H1 (cell line): ENCODE results near the gene MYO1D. TPM values are rescaled to one million over a fixed set of nuclear protein-coding genes. Genes with fewer than 3 reads are reported as not detected.

Experiments
- CTCF ChIA-PET: fragments of 300-600 bp; sonication (Branson Sonifier 250); formaldehyde crosslinking; loops from one replicate; lab custom pipeline; 2021; ENCODE audit not compliant: partially characterized antibody; lab: Charles Lee
- POLR2A ChIA-PET: fragments of 300-600 bp; sonication (Branson Sonifier 250); formaldehyde crosslinking; loops from one replicate; lab custom pipeline; 2021; ENCODE audit warnings: inconsistent platforms; ENCODE audit not compliant: partially characterized antibody; lab: Charles Lee
- DNase-seq, 2 experiments: peaks; one replicate each; pipeline versions ENCODE4 v3.0.0 to v3.0.0-alpha.2; 2010 to 2022; ENCODE audit warnings: low spot score in 2 of 2, low read depth in 1 of 2, mixed read lengths in 1 of 2
- FAIRE-seq: peaks from 2 replicates; lab custom pipeline; 2011; peaks lifted over from hg19 to GRCh38; lab: Jason Lieb, UNC
- H2AFZ ChIP-seq: 2 replicates; pipeline ENCODE4 v1.8.1; 2012; ENCODE audit warnings: low read length, inconsistent platforms
- H2AK5ac ChIP-seq: 2 replicates; pipeline ENCODE4 v1.6.1; 2013; ENCODE audit warnings: low read depth, low read length
- H2BK120ac ChIP-seq: replicated peaks from 2 replicates; pipeline ENCODE3; 2013; ENCODE audit warnings: low read depth, low read length, inconsistent platforms
- H2BK12ac ChIP-seq: 2 replicates; pipeline ENCODE4 v1.6.1; 2013; ENCODE audit warnings: low read depth, low read length
- H2BK15ac ChIP-seq: 2 replicates; pipeline ENCODE4 v1.6.1; 2013; ENCODE audit warnings: low read length
- H2BK20ac ChIP-seq: 2 replicates; pipeline ENCODE4 v1.6.1; 2013; ENCODE audit warnings: low read length
- H2BK5ac ChIP-seq: 2 replicates; pipeline ENCODE4 v1.6.1; 2013; ENCODE audit warnings: low read depth, low read length
- H3K14ac ChIP-seq: 2 replicates; pipeline ENCODE4 v1.6.1; 2013; ENCODE audit warnings: inconsistent platforms; ENCODE audit not compliant: insufficient read length
- H3K18ac ChIP-seq: 2 replicates; pipeline ENCODE4 v1.6.1; 2013; ENCODE audit warnings: low read length; ENCODE audit errors: extremely low read depth
- H3K23ac ChIP-seq: 2 replicates; pipeline ENCODE4 v1.6.1; 2013; ENCODE audit warnings: inconsistent platforms; ENCODE audit not compliant: insufficient read length
- H3K23me2 ChIP-seq: 2 replicates; pipeline ENCODE4 v1.6.1; 2013; ENCODE audit warnings: low read depth, low read length
- H3K27ac ChIP-seq: 2 replicates; pipeline ENCODE4 v1.6.1; 2011; ENCODE audit warnings: low read depth, low read length, inconsistent platforms
- H3K27me3 ChIP-seq, 4 experiments: replicated peaks in 1 of 4; 1 replicate in 1 of 4; 2 replicates in 3 of 4; pipeline versions ENCODE4 v1.6.1 to v1.8.1; 2011 to 2013; ENCODE audit warnings: low read length in 3 of 4, mild to moderate bottlenecking in 3 of 4, inconsistent platforms in 2 of 4, mixed read lengths in 2 of 4, moderate library complexity in 1 of 4; ENCODE audit not compliant: control insufficient read depth in 3 of 4, insufficient read depth in 3 of 4; ENCODE audit errors: extremely low read depth in 1 of 4
- H3K36me3 ChIP-seq, 4 experiments: 2 replicates each; pipeline versions ENCODE4 v1.6.1 to v1.8.1; 2011 to 2013; ENCODE audit warnings: mild to moderate bottlenecking in 4 of 4, low read length in 3 of 4, moderate library complexity in 2 of 4, control low read depth in 1 of 4, inconsistent platforms in 1 of 4; ENCODE audit not compliant: insufficient read depth in 4 of 4, control insufficient read depth in 2 of 4
- H3K4ac ChIP-seq: replicated peaks from 2 replicates; pipeline ENCODE3; 2013; ENCODE audit warnings: low read length, low read depth, mixed read lengths, inconsistent platforms; ENCODE audit not compliant: insufficient read length
- H3K4me1 ChIP-seq, 4 experiments: replicated peaks in 1 of 4; 1 replicate in 1 of 4; 2 replicates in 3 of 4; pipeline versions ENCODE4 v1.6.1 to v1.8.1; 2011 to 2013; ENCODE audit warnings: low read length in 3 of 4, inconsistent platforms in 2 of 4, mixed read lengths in 1 of 4; ENCODE audit not compliant: insufficient read depth in 4 of 4, control insufficient read depth in 3 of 4
- H3K4me2 ChIP-seq, 2 experiments: 2 replicates each; pipeline versions ENCODE4 v1.6.1 to v1.8.1; 2011 to 2013; ENCODE audit warnings: low read depth in 2 of 2, low read length in 2 of 2, control low read depth in 1 of 2, inconsistent platforms in 1 of 2, mild to moderate bottlenecking in 1 of 2; ENCODE audit not compliant: insufficient read depth in 1 of 2
- H3K4me3 ChIP-seq, 4 experiments: fragments of 200-600, 300-600 bp in 1 of 4; sonication (generic), shearing (Covaris generic), sonication (Bioruptor Twin) in 1 of 4; 2 replicates each; pipeline versions ENCODE4 v1.5.1 to v1.8.1; 2011 to 2016; ENCODE audit warnings: low read length in 4 of 4, low read depth in 3 of 4, control low read depth in 2 of 4, inconsistent platforms in 2 of 4, mild to moderate bottlenecking in 2 of 4, mixed read lengths in 1 of 4, moderate library complexity in 1 of 4; ENCODE audit not compliant: insufficient read depth in 2 of 4; ENCODE audit errors: extremely low read depth in 1 of 4
- H3K56ac ChIP-seq: replicated peaks from 2 replicates; pipeline ENCODE3; 2013; ENCODE audit warnings: low read depth, mild to moderate bottlenecking, mixed read lengths, low read length, inconsistent platforms; ENCODE audit not compliant: insufficient read length
- H3K79me1 ChIP-seq: 2 replicates; pipeline ENCODE4 v1.6.1; 2013; ENCODE audit warnings: low read depth, low read length, control low read depth
- H3K79me2 ChIP-seq, 2 experiments: 2 replicates each; pipeline versions ENCODE4 v1.6.1 to v1.8.1; 2012 to 2013; ENCODE audit warnings: low read length in 2 of 2, mild to moderate bottlenecking in 2 of 2, inconsistent platforms in 1 of 2; ENCODE audit not compliant: insufficient read depth in 2 of 2, control insufficient read depth in 1 of 2
- H3K9ac ChIP-seq, 4 experiments: replicated peaks in 1 of 4; 1 replicate in 1 of 4; 2 replicates in 3 of 4; pipeline versions ENCODE4 v1.6.1 to v1.8.1; 2011 to 2013; ENCODE audit warnings: low read depth in 3 of 4, low read length in 3 of 4, control low read depth in 2 of 4, mild to moderate bottlenecking in 2 of 4, moderate library complexity in 2 of 4, inconsistent platforms in 1 of 4; ENCODE audit errors: extremely low read depth in 1 of 4
- H3K9me3 ChIP-seq, 2 experiments: 2 replicates each; pipeline versions ENCODE4 v1.6.1 to v1.8.1; 2012 to 2013; ENCODE audit warnings: mild to moderate bottlenecking in 2 of 2, moderate library complexity in 2 of 2, control low read depth in 1 of 2, inconsistent platforms in 1 of 2, low read depth in 1 of 2, low read length in 1 of 2, mixed read lengths in 1 of 2; ENCODE audit not compliant: insufficient read depth in 2 of 2
- H4K20me1 ChIP-seq, 2 experiments: replicated peaks in 1 of 2; 2 replicates each; pipeline versions ENCODE3 to v1.8.1; 2011 to 2013; ENCODE audit warnings: inconsistent platforms in 2 of 2, low read length in 2 of 2, mild to moderate bottlenecking in 1 of 2; ENCODE audit not compliant: insufficient read depth in 2 of 2, control insufficient read depth in 1 of 2
- H4K5ac ChIP-seq: 2 replicates; pipeline ENCODE4 v1.6.1; 2013; ENCODE audit warnings: low read length, low read depth, mixed read lengths, inconsistent platforms; ENCODE audit not compliant: insufficient read length
- H4K8ac ChIP-seq: 2 replicates; pipeline ENCODE4 v1.8.0; 2013; ENCODE audit warnings: mild to moderate bottlenecking, moderate library complexity, low read length, inconsistent platforms; ENCODE audit not compliant: insufficient read depth; ENCODE audit errors: extremely low read depth
- H4K91ac ChIP-seq: replicated peaks from 2 replicates; pipeline ENCODE3; 2013; ENCODE audit warnings: low read length, mixed read lengths, inconsistent platforms; ENCODE audit not compliant: insufficient read length
- BACH1 ChIP-seq: IDR thresholded peaks from 2 replicates; pipeline ENCODE4 v1.6.1; 2012; ENCODE audit warnings: low read length, improper control_type of control experiment
- BCL11A ChIP-seq, 2 experiments: IDR thresholded peaks; one replicate each; pipeline ENCODE4 v1.6.1; 2011; ENCODE audit warnings: low read depth in 2 of 2, low read length in 2 of 2, mild to moderate bottlenecking in 2 of 2
- BRCA1 ChIP-seq: IDR thresholded peaks from 2 replicates; pipeline ENCODE4 v1.6.1; 2012; ENCODE audit warnings: low read depth, low read length, improper control_type of control experiment
- CBX5 ChIP-seq: fragments of 300-800, 300-1000 bp; sonication (generic); IDR thresholded peaks from 2 replicates; pipeline ENCODE4 v1.7.1; 2016; ENCODE audit warnings: antibody characterized with exemption, low read length, low read depth
- KDM5A ChIP-seq: fragments of 200-600 bp; IDR thresholded peaks from 2 replicates; pipeline ENCODE4 v1.7.1; 2012; ENCODE audit warnings: mild to moderate bottlenecking, low read length, inconsistent platforms, mixed read lengths
- TCF12 ChIP-seq: IDR thresholded peaks from 2 replicates; pipeline ENCODE4 v1.6.1; 2011; ENCODE audit warnings: low read depth, mild to moderate bottlenecking, low read length
- WGBS, 2 experiments: shearing (Covaris generic) in 1 of 2; methylation state at CpG; one replicate each; pipeline versions ENCODE4 v1.1.6 to v1.1.7; 2013 to 2015; ENCODE audit warnings: low lambda C conversion rate in 2 of 2, mixed read lengths in 2 of 2, inconsistent platforms in 1 of 2, low coverage in 1 of 2, missing lambda C conversion rate in 1 of 2; ENCODE audit not compliant: insufficient replicate concordance in 2 of 2, insufficient coverage in 1 of 2, insufficient read length in 1 of 2; ENCODE audit errors: extremely low coverage in 1 of 2, missing lambda C conversion rate in 1 of 2; 5-methylcytosine and 5-hydroxymethylcytosine counted together
- polyA plus RNA-seq, 7 experiments: library from polyadenylated mRNA; depleted of rRNA in 3 of 7; stranded (reverse) in 5 of 7; unstranded in 2 of 7; fragments of >200 nt in 5 of 7; fragments of 200-250 nt in 2 of 7; gene quantifications; 1 replicate in 5 of 7; 2 replicates in 1 of 7; 4 replicates in 1 of 7; pipeline versions ENCODE4 v1.2.1 to v1.2.3, GENCODE V29; 2011 to 2013; ENCODE audit warnings: missing spikeins in 2 of 7, mixed read lengths in 2 of 7
- total RNA-seq: library from RNA; stranded (reverse); fragmentation: NEBNext Ultra II Directional; extraction: Animal tissue kit (Norgen Biotek cat#: 25700); gene quantifications from 2 replicates; pipeline ENCODE4 v1.2.1, GENCODE V29; 2021
- TF ChIP-seq, protein P1 (sequence below), 3 experiments: IDR thresholded peaks; 1 replicate in 2 of 3; 2 replicates in 1 of 3; pipeline versions ENCODE4 v1.5.1 to v1.6.1; 2011; ENCODE audit warnings: low read length in 3 of 3, mild to moderate bottlenecking in 3 of 3, inconsistent platforms in 2 of 3, low read depth in 1 of 3, moderate library complexity in 1 of 3; ENCODE audit not compliant: insufficient read depth in 1 of 3; ENCODE audit errors: control extremely low read depth in 1 of 3

The MYO1D gene
- total and polyA plus RNA-seq, 2 of the 8 experiments (the other 6 are each of a cell fraction or from before 2014, with no cell fraction given): 6.5 to 25.4 TPM

DNA sequence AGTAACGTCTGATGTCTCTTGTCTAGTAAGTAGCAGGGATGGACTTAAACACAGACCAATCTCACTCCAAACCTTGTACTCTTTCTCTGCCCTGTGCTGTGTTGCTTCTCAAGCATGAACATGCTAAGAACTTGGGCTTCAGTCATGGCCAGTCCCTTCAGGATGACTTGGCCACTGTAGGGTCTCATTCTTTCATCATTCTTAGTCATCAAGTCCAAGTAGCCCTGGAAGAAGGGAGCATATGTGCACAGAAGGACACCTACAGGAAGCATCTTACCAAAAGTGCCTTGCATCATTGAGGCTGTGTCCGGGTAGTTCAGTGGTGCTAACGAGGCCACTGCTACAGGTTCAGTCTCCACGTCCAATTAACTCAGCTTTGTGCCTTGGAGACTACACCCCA, 309.4 kb downstream of the MYO1D start:
- CTCF ChIA-PET: interaction anchor here (0.6 to 1.2 kb wide), 6 partner anchors 20 to 214 kb away, joined by 3 to 4 read pairs (median 3); no protein-coding TSS in a partner anchor
- Histone ChIP-seq H4K5ac (no peak overlapping the region), H4K20me1 (no peaks in the 10 kb centered on the region), H4K91ac (peak overlapping the region; percentile 25), H3K23me2 (no peaks in the 10 kb centered on the region), H3K23ac (no peak overlapping the region), H2AK5ac (peak overlapping the region; percentile 43; the same call in 1 of the 2 replicates), H3K4me2 (0 out of 4 replicates have a peak overlapping the region, but pooled peaks of 1 of the 2 experiments have one; percentile 8), H3K18ac (no peak overlapping the region), H2BK15ac (peak overlapping the region; percentile 48; the same call in 1 of the 2 replicates), H2BK120ac (no peak overlapping the region), H3K79me2 (no peaks in the 10 kb centered on the region), H2BK20ac (no peak overlapping the region), H3K9ac (no peak overlapping the region), H2BK12ac (peak overlapping the region; percentile 56; the same call in 1 of the 2 replicates), H3K4me1 (0 out of 7 replicates have a peak, but pooled peaks cover 0 to 3% (median 0%) of the 10 kb centered on the region in 4 experiments), H3K27ac (no peak overlapping the region), H3K4ac (no peak overlapping the region), H3K9me3 (no peaks in the 10 kb centered on the region), H4K8ac (no peak overlapping the region), H3K14ac (no peak overlapping the region), H3K27me3 (no peaks in the 10 kb centered on the region), H2BK5ac (peak overlapping the region; percentile 8; the same call in 1 of the 2 replicates), H3K36me3 (no peaks in the 10 kb centered on the region), H3K79me1 (no peaks in the 10 kb centered on the region), H3K4me3 (no peak overlapping the region), H2AFZ (no peak overlapping the region), H3K56ac (no peak overlapping the region)
- TF ChIP-seq BRCA1: no peak
- no peak for TF ChIP-seq TCF12
- TF ChIP-seq KDM5A: no peak
- TF ChIP-seq CBX5: no peak
- TF ChIP-seq BCL11A (IDR thresholded peaks at IDR 0.05; ENCODE audit: low read depth in 2 of 2, low read length in 2 of 2): no peak
- TF ChIP-seq, protein P1, sequence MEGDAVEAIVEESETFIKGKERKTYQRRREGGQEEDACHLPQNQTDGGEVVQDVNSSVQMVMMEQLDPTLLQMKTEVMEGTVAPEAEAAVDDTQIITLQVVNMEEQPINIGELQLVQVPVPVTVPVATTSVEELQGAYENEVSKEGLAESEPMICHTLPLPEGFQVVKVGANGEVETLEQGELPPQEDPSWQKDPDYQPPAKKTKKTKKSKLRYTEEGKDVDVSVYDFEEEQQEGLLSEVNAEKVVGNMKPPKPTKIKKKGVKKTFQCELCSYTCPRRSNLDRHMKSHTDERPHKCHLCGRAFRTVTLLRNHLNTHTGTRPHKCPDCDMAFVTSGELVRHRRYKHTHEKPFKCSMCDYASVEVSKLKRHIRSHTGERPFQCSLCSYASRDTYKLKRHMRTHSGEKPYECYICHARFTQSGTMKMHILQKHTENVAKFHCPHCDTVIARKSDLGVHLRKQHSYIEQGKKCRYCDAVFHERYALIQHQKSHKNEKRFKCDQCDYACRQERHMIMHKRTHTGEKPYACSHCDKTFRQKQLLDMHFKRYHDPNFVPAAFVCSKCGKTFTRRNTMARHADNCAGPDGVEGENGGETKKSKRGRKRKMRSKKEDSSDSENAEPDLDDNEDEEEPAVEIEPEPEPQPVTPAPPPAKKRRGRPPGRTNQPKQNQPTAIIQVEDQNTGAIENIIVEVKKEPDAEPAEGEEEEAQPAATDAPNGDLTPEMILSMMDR (IDR thresholded peaks at IDR 0.05; ENCODE audit: control extremely low read depth in 1 of 3, insufficient read depth in 1 of 3, low read depth in 1 of 3, low read length in 3 of 3): no peak
- no peak for TF ChIP-seq BACH1
- DNase-seq: no peak
- 89% methylated on average over 4 of the region's 4 CpGs; no CpG with 5 or more reads in 1 of the 2 experiments for WGBS, 2 experiments
- FAIRE-seq: no peak
- POLR2A ChIA-PET: no interaction called here
